ENCODE data around the gene UBXN4. TPM values are rescaled to one million over a fixed set of nuclear protein-coding genes. Genes with fewer than 3 reads are reported as not detected.

UBXN4 gene
- 57.6 and 94.3 TPM in 2 replicates for total RNA-seq (ENCODE audit: low replicate concordance)

- H3K27me3 Mint-ChIP-seq (ENCODE audit: insufficient read depth, low read depth): peaks cover 3% of the 10 kb centered on the region
- peak within 1 kb of the TSS; percentile 99 for H3K4me3 Mint-ChIP-seq
- Histone ChIP-seq H3K4me3 (peak within 1 kb of the TSS; percentile 92), H3K36me3 (no peaks in the 10 kb centered on the region), H2AFZ (replicated peaks) (peak within 1 kb of the TSS; percentile 85), H3K9me3 (ENCODE audit: low read depth) (no peaks in the 10 kb centered on the region), H3K79me2 (ENCODE audit: low read depth) (peaks cover 47% of the 10 kb centered on the region), H4K20me1 (ENCODE audit: low read depth) (peaks cover 29% of the 10 kb centered on the region), H3K27ac (peak within 1 kb of the TSS; percentile 97), H3K9ac (peak within 1 kb of the TSS; percentile 90), H3K4me1 (peaks cover 19% of the 10 kb centered on the region), H3F3A (ENCODE audit: low read depth) (peaks cover 25% of the 10 kb centered on the region), H3K27me3 (no peaks in the 10 kb centered on the region), H3K4me2 (peak within 1 kb of the TSS; percentile 91)
- H3K36me3 Mint-ChIP-seq: peaks cover 18% of the 10 kb centered on the region
- no peak for TF ChIP-seq EZH2phosphoT487 (IDR thresholded peaks at IDR 0.05)
- TF ChIP-seq EZH2 (IDR thresholded peaks at IDR 0.05): no peak
- peak; percentile 70 for TF ChIP-seq CTCF (IDR thresholded peaks at IDR 0.05)
- H3K4me1 Mint-ChIP-seq: peaks cover 16% of the 10 kb centered on the region
- no peaks in the 10 kb centered on the region for H3K9me3 Mint-ChIP-seq
- peak within 1 kb of the TSS; percentile 99 for H3K27ac Mint-ChIP-seq
- peak; percentile 98 for DNase-seq (ENCODE audit: low spot score)
Observed at GRCh38 chr2:135741395-135742324, at the start of gene UBXN4. UBXN4 (plus strand) TSS chr2:135741855; CDS start chr2:135741930, 75 bp downstream.

GRCh38 chr2:135694711-135695110 lies 46.9 kb upstream of the UBXN4 start:
- Mint-ChIP-seq H3K27ac (no peak overlapping the region), H3K4me3 (no peak overlapping the region), H3K9me3 (no peaks in the 10 kb centered on the region), H3K36me3 (peaks cover 9% of the 10 kb centered on the region), H3K27me3 (ENCODE audit: insufficient read depth, low read depth) (no peaks in the 10 kb centered on the region), H3K4me1 (no peaks in the 10 kb centered on the region)
- Histone ChIP-seq H2AFZ (replicated peaks) (no peak overlapping the region), H3F3A (ENCODE audit: low read depth) (no peaks in the 10 kb centered on the region), H3K79me2 (ENCODE audit: low read depth) (no peaks in the 10 kb centered on the region), H3K4me3 (no peak overlapping the region), H3K36me3 (peaks cover 6% of the 10 kb centered on the region), H3K27me3 (no peaks in the 10 kb centered on the region), H3K27ac (no peak overlapping the region), H3K9me3 (ENCODE audit: low read depth) (no peaks in the 10 kb centered on the region), H3K9ac (no peak overlapping the region), H3K4me2 (no peak overlapping the region), H4K20me1 (ENCODE audit: low read depth) (no peaks in the 10 kb centered on the region), H3K4me1 (peaks cover 4% of the 10 kb centered on the region)
- DNase-seq (ENCODE audit: low spot score): no peak
- TF ChIP-seq EZH2phosphoT487 (IDR thresholded peaks at IDR 0.05): no peak
- TF ChIP-seq EZH2 (IDR thresholded peaks at IDR 0.05): no peak
- TF ChIP-seq CTCF (IDR thresholded peaks at IDR 0.05): no peak

- H4K20me1 ChIP-seq (ENCODE audit: low read depth): no peaks in the 10 kb centered on the region
- H3K79me2 ChIP-seq (ENCODE audit: low read depth): no peaks in the 10 kb centered on the region
- peaks cover 9% of the 10 kb centered on the region for H3K36me3 Mint-ChIP-seq
- H3K27ac Mint-ChIP-seq: no peak overlapping the region
- H3K4me1 Mint-ChIP-seq: no peaks in the 10 kb centered on the region
- no peak for DNase-seq (ENCODE audit: low spot score)
- H3F3A ChIP-seq (ENCODE audit: low read depth): no peaks in the 10 kb centered on the region
- no peak for TF ChIP-seq EZH2 (IDR thresholded peaks at IDR 0.05)
- no peak for TF ChIP-seq EZH2phosphoT487 (IDR thresholded peaks at IDR 0.05)
- no peak for TF ChIP-seq CTCF (IDR thresholded peaks at IDR 0.05)
- H3K36me3 ChIP-seq: peaks cover 6% of the 10 kb centered on the region
- no peak overlapping the region for H3K4me3 Mint-ChIP-seq
- H3K4me3 ChIP-seq: no peak overlapping the region
- no peaks in the 10 kb centered on the region for H3K9me3 Mint-ChIP-seq
- H3K4me1 ChIP-seq: peaks cover 4% of the 10 kb centered on the region
- H2AFZ ChIP-seq (replicated peaks): no peak overlapping the region
- H3K27me3 ChIP-seq: no peaks in the 10 kb centered on the region
- no peak overlapping the region for H3K9ac ChIP-seq
- H3K27me3 Mint-ChIP-seq (ENCODE audit: insufficient read depth, low read depth): no peaks in the 10 kb centered on the region
- no peak overlapping the region for H3K4me2 ChIP-seq
- no peak overlapping the region for H3K27ac ChIP-seq
- no peaks in the 10 kb centered on the region for H3K9me3 ChIP-seq (ENCODE audit: low read depth)
Observed at GRCh38 chr2:135698838-135699237, 42.8 kb upstream of the UBXN4 start.
